Measurements from ENCODE around the gene PTGDS.

Gene PTGDS

GRCh38 chr9:136955202-136955942 is 21.9 kb upstream of the PTGDS start:
- Histone ChIP-seq H3K27me3 (ENCODE audit: control insufficient read depth, insufficient read depth, low read length) (peaks cover 6% of the 10 kb centered on the region), H3K9ac (ENCODE audit: low read depth, low read length) (no peak overlapping the region), H3K9me3 (replicated peaks; ENCODE audit: low read length) (no peaks in the 10 kb centered on the region), H3K4me3 (ENCODE audit: low read length) (no peak overlapping the region), H3K4me2 (ENCODE audit: low read length) (no peak overlapping the region), H3K36me3 (ENCODE audit: insufficient read depth, low read length) (no peaks in the 10 kb centered on the region), H3K4me1 (ENCODE audit: control insufficient read depth, insufficient read depth, low read length) (peaks cover 3% of the 10 kb centered on the region)

- no peaks in the 10 kb centered on the region for H3K9me3 ChIP-seq (replicated peaks; ENCODE audit: low read length)
- H3K4me3 ChIP-seq (ENCODE audit: low read length): no peak overlapping the region
- peaks cover 6% of the 10 kb centered on the region for H3K27me3 ChIP-seq (ENCODE audit: control insufficient read depth, insufficient read depth, low read length)
- H3K4me1 ChIP-seq (ENCODE audit: control insufficient read depth, insufficient read depth, low read length): no peaks in the 10 kb centered on the region
- no peak overlapping the region for H3K9ac ChIP-seq (ENCODE audit: low read depth, low read length)
- no peaks in the 10 kb centered on the region for H3K36me3 ChIP-seq (ENCODE audit: insufficient read depth, low read length)
- H3K4me2 ChIP-seq (ENCODE audit: low read length): no peak overlapping the region
Measured at GRCh38 chr9:136955943-136956335, 21.4 kb upstream of the PTGDS start.

- no peaks in the 10 kb centered on the region for H3K36me3 ChIP-seq (ENCODE audit: insufficient read depth, low read length)
- H3K4me3 ChIP-seq (ENCODE audit: low read length): no peak overlapping the region
- no peak overlapping the region for H3K9ac ChIP-seq (ENCODE audit: low read depth, low read length)
- no peaks in the 10 kb centered on the region for H3K9me3 ChIP-seq (replicated peaks; ENCODE audit: low read length)
- peaks cover 8% of the 10 kb centered on the region for H3K27me3 ChIP-seq (ENCODE audit: control insufficient read depth, insufficient read depth, low read length)
- H3K4me2 ChIP-seq (ENCODE audit: low read length): no peak overlapping the region
- no peaks in the 10 kb centered on the region for H3K4me1 ChIP-seq (ENCODE audit: control insufficient read depth, insufficient read depth, low read length)
Measured at GRCh38 chr9:136956604-136957003, 20.7 kb upstream of the PTGDS start.

- Histone ChIP-seq H3K4me3 (ENCODE audit: low read length) (no peak overlapping the region), H3K36me3 (ENCODE audit: insufficient read depth, low read length) (no peaks in the 10 kb centered on the region), H3K27me3 (ENCODE audit: control insufficient read depth, insufficient read depth, low read length) (peaks cover 9% of the 10 kb centered on the region), H3K9me3 (replicated peaks; ENCODE audit: low read length) (no peaks in the 10 kb centered on the region), H3K4me1 (ENCODE audit: control insufficient read depth, insufficient read depth, low read length) (no peaks in the 10 kb centered on the region), H3K4me2 (ENCODE audit: low read length) (no peak overlapping the region), H3K9ac (ENCODE audit: low read depth, low read length) (no peak overlapping the region)
Measured at GRCh38 chr9:136957461-136957860, 19.8 kb upstream of the PTGDS start.

- Histone ChIP-seq H3K9me3 (replicated peaks; ENCODE audit: low read length) (no peaks in the 10 kb centered on the region), H3K27me3 (ENCODE audit: control insufficient read depth, insufficient read depth, low read length) (peaks cover 7% of the 10 kb centered on the region), H3K36me3 (ENCODE audit: insufficient read depth, low read length) (no peaks in the 10 kb centered on the region), H3K4me2 (ENCODE audit: low read length) (no peak overlapping the region), H3K4me1 (ENCODE audit: control insufficient read depth, insufficient read depth, low read length) (no peaks in the 10 kb centered on the region), H3K9ac (ENCODE audit: low read depth, low read length) (no peak overlapping the region), H3K4me3 (ENCODE audit: low read length) (no peak overlapping the region)
Measured at GRCh38 chr9:136957901-136958300, 19.4 kb upstream of the PTGDS start.

GRCh38 chr9:136958473-136958872 is 18.8 kb upstream of the PTGDS start:
- no peaks in the 10 kb centered on the region for H3K4me1 ChIP-seq (ENCODE audit: control insufficient read depth, insufficient read depth, low read length)
- H3K36me3 ChIP-seq (ENCODE audit: insufficient read depth, low read length): no peaks in the 10 kb centered on the region
- no peak overlapping the region for H3K9ac ChIP-seq (ENCODE audit: low read depth, low read length)
- no peak overlapping the region for H3K4me2 ChIP-seq (ENCODE audit: low read length)
- peaks cover 6% of the 10 kb centered on the region for H3K27me3 ChIP-seq (ENCODE audit: control insufficient read depth, insufficient read depth, low read length)
- no peaks in the 10 kb centered on the region for H3K9me3 ChIP-seq (replicated peaks; ENCODE audit: low read length)
- no peak overlapping the region for H3K4me3 ChIP-seq (ENCODE audit: low read length)

GRCh38 chr9:136958898-136959850 is 18.1 kb upstream of the PTGDS start:
- H3K36me3 ChIP-seq (ENCODE audit: insufficient read depth, low read length): no peaks in the 10 kb centered on the region
- H3K27me3 ChIP-seq (ENCODE audit: control insufficient read depth, insufficient read depth, low read length): peaks cover 6% of the 10 kb centered on the region
- H3K4me3 ChIP-seq (ENCODE audit: low read length): no peak overlapping the region
- H3K4me2 ChIP-seq (ENCODE audit: low read length): no peak overlapping the region
- no peak overlapping the region for H3K9ac ChIP-seq (ENCODE audit: low read depth, low read length)
- no peaks in the 10 kb centered on the region for H3K4me1 ChIP-seq (ENCODE audit: control insufficient read depth, insufficient read depth, low read length)
- H3K9me3 ChIP-seq (replicated peaks; ENCODE audit: low read length): no peaks in the 10 kb centered on the region

GRCh38 chr9:136960212-136960937 is 16.9 kb upstream of the PTGDS start:
- Histone ChIP-seq H3K4me1 (ENCODE audit: control insufficient read depth, insufficient read depth, low read length) (no peaks in the 10 kb centered on the region), H3K4me2 (ENCODE audit: low read length) (no peak overlapping the region), H3K27me3 (ENCODE audit: control insufficient read depth, insufficient read depth, low read length) (peaks cover 6% of the 10 kb centered on the region), H3K36me3 (ENCODE audit: insufficient read depth, low read length) (no peaks in the 10 kb centered on the region), H3K4me3 (ENCODE audit: low read length) (no peak overlapping the region), H3K9me3 (replicated peaks; ENCODE audit: low read length) (no peaks in the 10 kb centered on the region), H3K9ac (ENCODE audit: low read depth, low read length) (no peak overlapping the region)

- H3K4me2 ChIP-seq (ENCODE audit: low read length): no peak overlapping the region
- H3K4me3 ChIP-seq (ENCODE audit: low read length): no peak overlapping the region
- H3K9me3 ChIP-seq (replicated peaks; ENCODE audit: low read length): no peaks in the 10 kb centered on the region
- H3K27me3 ChIP-seq (ENCODE audit: control insufficient read depth, insufficient read depth, low read length): peaks cover 9% of the 10 kb centered on the region
- H3K9ac ChIP-seq (ENCODE audit: low read depth, low read length): no peak overlapping the region
- no peaks in the 10 kb centered on the region for H3K4me1 ChIP-seq (ENCODE audit: control insufficient read depth, insufficient read depth, low read length)
- H3K36me3 ChIP-seq (ENCODE audit: insufficient read depth, low read length): no peaks in the 10 kb centered on the region
Measured at GRCh38 chr9:136960938-136961275, 16.4 kb upstream of the PTGDS start.

- Histone ChIP-seq H3K4me3 (ENCODE audit: low read length) (no peak overlapping the region), H3K4me1 (ENCODE audit: control insufficient read depth, insufficient read depth, low read length) (no peaks in the 10 kb centered on the region), H3K4me2 (ENCODE audit: low read length) (no peak overlapping the region), H3K36me3 (ENCODE audit: insufficient read depth, low read length) (no peaks in the 10 kb centered on the region), H3K9me3 (replicated peaks; ENCODE audit: low read length) (no peaks in the 10 kb centered on the region), H3K27me3 (ENCODE audit: control insufficient read depth, insufficient read depth, low read length) (peaks cover 13% of the 10 kb centered on the region), H3K9ac (ENCODE audit: low read depth, low read length) (no peak overlapping the region)
Measured at GRCh38 chr9:136961279-136962065, 15.8 kb upstream of the PTGDS start.

GRCh38 chr9:136962163-136962562 is 15.1 kb upstream of the PTGDS start:
- H3K27me3 ChIP-seq (ENCODE audit: control insufficient read depth, insufficient read depth, low read length): peaks cover 13% of the 10 kb centered on the region
- no peaks in the 10 kb centered on the region for H3K4me1 ChIP-seq (ENCODE audit: control insufficient read depth, insufficient read depth, low read length)
- H3K9me3 ChIP-seq (replicated peaks; ENCODE audit: low read length): no peaks in the 10 kb centered on the region
- no peak overlapping the region for H3K9ac ChIP-seq (ENCODE audit: low read depth, low read length)
- H3K36me3 ChIP-seq (ENCODE audit: insufficient read depth, low read length): no peaks in the 10 kb centered on the region
- no peak overlapping the region for H3K4me2 ChIP-seq (ENCODE audit: low read length)
- no peak overlapping the region for H3K4me3 ChIP-seq (ENCODE audit: low read length)
